Rectal smooth muscle tissue (tissue), 1 donor: Measurements from ENCODE around the gene TMEM163.
"Not testable (repeated sequence)": the region's sequence is repeated elsewhere in the genome, so short reads cannot be mapped to it uniquely, and the experiment has no call there.

Source experiments
- H3K27ac ChIP-seq: one replicate; pipeline ENCODE4 v1.7.0; 2013; ENCODE audit warnings: low read depth, low read length, inconsistent platforms
- H3K27me3 ChIP-seq: one replicate; pipeline ENCODE4 v1.7.0; 2013; ENCODE audit warnings: low read length; ENCODE audit not compliant: control insufficient read depth, insufficient read depth
- H3K36me3 ChIP-seq: one replicate; pipeline ENCODE4 v1.7.0; 2013; ENCODE audit warnings: low read length; ENCODE audit not compliant: control insufficient read depth, insufficient read depth
- H3K4me1 ChIP-seq: one replicate; pipeline ENCODE4 v1.7.0; 2013; ENCODE audit warnings: low read length; ENCODE audit not compliant: control insufficient read depth, insufficient read depth
- H3K4me3 ChIP-seq: one replicate; pipeline ENCODE4 v1.7.0; 2013; ENCODE audit warnings: low read length
- H3K9ac ChIP-seq: one replicate; pipeline ENCODE4 v1.7.0; 2013; ENCODE audit warnings: low read length

Gene TMEM163

GRCh38 chr2:134573724-134574123 lies 145.1 kb downstream of the TMEM163 start:
- no peak overlapping the region for H3K4me3 ChIP-seq
- no peak overlapping the region for H3K9ac ChIP-seq
- H3K27ac ChIP-seq = no peak overlapping the region
- H3K27me3 ChIP-seq = no peaks in the 10 kb centered on the region
- no peaks in the 10 kb centered on the region for H3K4me1 ChIP-seq
- H3K36me3 ChIP-seq = no peaks in the 10 kb centered on the region

- Histone ChIP-seq H3K27me3 (no peaks in the 10 kb centered on the region), H3K27ac (no peak overlapping the region), H3K4me1 (no peaks in the 10 kb centered on the region), H3K36me3 (no peaks in the 10 kb centered on the region), H3K4me3 (no peak overlapping the region), H3K9ac (no peak overlapping the region)
These were observed 145.8 kb downstream of the TMEM163 start for GRCh38 chr2:134573085-134573370.

DNA sequence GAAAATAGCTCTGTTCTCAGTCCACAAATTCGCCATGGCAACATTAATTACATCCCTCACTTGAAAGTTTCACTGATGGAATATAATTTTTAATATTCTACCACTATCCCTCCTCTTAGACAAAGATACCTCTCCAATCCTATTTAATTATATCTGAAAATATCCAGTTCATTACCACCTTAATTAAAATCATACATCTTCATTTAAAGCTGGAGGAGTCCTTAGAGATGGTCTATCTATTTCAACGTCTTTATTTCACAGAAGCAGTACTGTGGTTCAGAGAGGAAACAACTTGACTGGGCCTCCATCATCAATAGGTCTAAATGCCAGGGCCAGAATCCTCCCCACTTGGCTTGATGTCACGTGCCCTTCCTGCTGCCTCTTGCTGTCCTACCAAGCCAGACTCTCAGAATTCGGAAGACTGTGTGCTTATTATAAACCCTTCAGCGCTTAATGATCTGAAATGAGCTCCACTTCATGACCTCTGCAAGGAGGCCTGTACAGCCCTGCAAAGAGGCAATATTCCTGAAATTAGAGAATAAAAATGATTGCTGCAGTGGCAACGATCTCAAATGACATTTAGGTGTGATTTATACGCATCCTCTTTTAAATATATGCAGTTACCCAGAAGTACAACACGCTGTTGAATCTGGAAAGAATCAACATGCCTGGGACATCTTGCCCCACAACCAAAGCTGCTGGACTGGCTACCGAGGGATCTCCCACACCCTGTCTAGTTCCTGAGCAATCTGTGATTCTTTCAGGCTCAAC lies 146.3 kb downstream of the TMEM163 start:
- Histone ChIP-seq H3K27ac (no peak overlapping the region), H3K4me1 (no peaks in the 10 kb centered on the region), H3K36me3 (no peaks in the 10 kb centered on the region), H3K4me3 (no peak overlapping the region), H3K9ac (no peak overlapping the region), H3K27me3 (no peaks in the 10 kb centered on the region)

- H3K9ac ChIP-seq = no peak overlapping the region
- H3K27ac ChIP-seq = no peak overlapping the region
- no peaks in the 10 kb centered on the region for H3K27me3 ChIP-seq
- no peak overlapping the region for H3K4me3 ChIP-seq
- no peaks in the 10 kb centered on the region for H3K36me3 ChIP-seq
- no peaks in the 10 kb centered on the region for H3K4me1 ChIP-seq
These were observed 148.1 kb downstream of the TMEM163 start for GRCh38 chr2:134570676-134571075.

- H3K27me3 ChIP-seq = no peaks in the 10 kb centered on the region
- H3K9ac ChIP-seq = no peak overlapping the region
- no peaks in the 10 kb centered on the region for H3K36me3 ChIP-seq
- H3K27ac ChIP-seq = no peak overlapping the region
- H3K4me3 ChIP-seq = no peak overlapping the region
- no peaks in the 10 kb centered on the region for H3K4me1 ChIP-seq
These were observed 150.4 kb downstream of the TMEM163 start for GRCh38 chr2:134568413-134568812.

DNA sequence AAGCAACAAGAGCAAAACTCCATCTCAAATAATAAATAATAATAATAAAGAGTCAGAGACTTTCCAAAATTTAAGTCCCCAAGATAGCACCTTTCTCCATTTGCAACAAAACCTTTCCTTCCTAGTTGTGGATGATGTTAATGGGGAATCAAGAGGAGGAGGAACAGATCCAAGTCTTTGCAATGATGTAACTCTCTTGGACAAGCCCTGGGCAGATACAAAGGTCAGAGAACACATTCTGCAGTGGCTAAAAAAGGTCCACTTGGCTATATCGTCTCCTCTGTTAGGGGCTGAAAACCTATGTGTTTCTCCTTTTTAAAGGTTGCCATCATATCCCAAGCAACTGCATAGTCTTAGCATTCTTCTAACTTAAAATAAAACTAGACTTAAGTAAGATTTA lies 151.1 kb downstream of the TMEM163 start:
- no peaks in the 10 kb centered on the region for H3K4me1 ChIP-seq
- H3K27me3 ChIP-seq = no peaks in the 10 kb centered on the region
- no peak overlapping the region for H3K4me3 ChIP-seq
- H3K36me3 ChIP-seq = no peaks in the 10 kb centered on the region
- H3K27ac ChIP-seq = no peak overlapping the region
- H3K9ac ChIP-seq = no peak overlapping the region

DNA sequence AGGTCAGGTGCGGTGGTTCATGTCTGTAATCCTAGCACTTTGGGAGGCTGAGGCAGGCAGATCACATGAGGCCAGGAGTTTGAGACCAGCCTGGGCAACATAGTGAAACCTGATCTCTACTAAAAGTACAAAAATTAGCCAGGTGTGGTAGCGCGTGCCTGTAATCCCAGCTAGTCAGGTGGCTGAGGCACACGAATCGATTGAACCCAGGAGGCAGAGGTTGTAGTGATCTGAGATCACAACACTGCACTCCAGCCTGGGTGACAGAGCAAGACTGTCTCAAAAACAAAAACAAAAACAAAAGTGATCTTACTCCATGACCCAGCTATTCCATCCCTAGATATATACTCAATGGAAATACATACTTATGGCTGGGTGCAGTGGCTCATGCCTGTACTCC lies 153.8 kb downstream of the TMEM163 start:
- H3K4me1 ChIP-seq, H3K4me3 ChIP-seq, H3K36me3 ChIP-seq, H3K9ac ChIP-seq, H3K27me3 ChIP-seq, H3K27ac ChIP-seq: not testable (repeated sequence)

- no peaks in the 10 kb centered on the region for H3K4me1 ChIP-seq
- no peak overlapping the region for H3K4me3 ChIP-seq
- H3K9ac ChIP-seq = no peak overlapping the region
- no peaks in the 10 kb centered on the region for H3K27me3 ChIP-seq
- no peaks in the 10 kb centered on the region for H3K36me3 ChIP-seq
- no peak overlapping the region for H3K27ac ChIP-seq
These were observed 154.3 kb downstream of the TMEM163 start for GRCh38 chr2:134564549-134564948.

- H3K36me3 ChIP-seq = no peaks in the 10 kb centered on the region
- no peaks in the 10 kb centered on the region for H3K27me3 ChIP-seq
- no peak overlapping the region for H3K9ac ChIP-seq
- H3K27ac ChIP-seq = no peak overlapping the region
- no peaks in the 10 kb centered on the region for H3K4me1 ChIP-seq
- H3K4me3 ChIP-seq = no peak overlapping the region
These were observed 160.5 kb downstream of the TMEM163 start for GRCh38 chr2:134558208-134558830.

GRCh38 chr2:134555411-134555810 lies 163.4 kb downstream of the TMEM163 start:
- no peaks in the 10 kb centered on the region for H3K36me3 ChIP-seq
- H3K4me3 ChIP-seq = no peak overlapping the region
- H3K27me3 ChIP-seq = no peaks in the 10 kb centered on the region
- no peaks in the 10 kb centered on the region for H3K4me1 ChIP-seq
- no peak overlapping the region for H3K9ac ChIP-seq
- no peak overlapping the region for H3K27ac ChIP-seq

GRCh38 chr2:134553657-134554056 lies 165.1 kb downstream of the TMEM163 start:
- no peak overlapping the region for H3K4me3 ChIP-seq
- H3K36me3 ChIP-seq = no peaks in the 10 kb centered on the region
- no peak overlapping the region for H3K9ac ChIP-seq
- no peaks in the 10 kb centered on the region for H3K27me3 ChIP-seq
- no peak overlapping the region for H3K27ac ChIP-seq
- no peaks in the 10 kb centered on the region for H3K4me1 ChIP-seq

- no peak overlapping the region for H3K27ac ChIP-seq
- H3K9ac ChIP-seq = no peak overlapping the region
- no peak overlapping the region for H3K4me3 ChIP-seq
- H3K4me1 ChIP-seq = no peaks in the 10 kb centered on the region
- no peaks in the 10 kb centered on the region for H3K36me3 ChIP-seq
- H3K27me3 ChIP-seq = no peaks in the 10 kb centered on the region
These were observed 168.1 kb downstream of the TMEM163 start for GRCh38 chr2:134550566-134551164.

GRCh38 chr2:134549104-134549503 lies 169.7 kb downstream of the TMEM163 start:
- Histone ChIP-seq H3K4me3 (no peak overlapping the region), H3K9ac (no peak overlapping the region), H3K27me3 (no peaks in the 10 kb centered on the region), H3K4me1 (no peaks in the 10 kb centered on the region), H3K27ac (no peak overlapping the region), H3K36me3 (no peaks in the 10 kb centered on the region)
